HUES6 (cell line): ENCODE data around the gene ALKBH5.

Experiments used
- H3K27ac ChIP-seq: 2 replicates; pipeline ENCODE4 v1.7.0; 2013; ENCODE audit warnings: low read depth, mild to moderate bottlenecking, low read length, inconsistent platforms
- H3K27me3 ChIP-seq: 2 replicates; pipeline ENCODE4 v1.6.1; 2013; ENCODE audit warnings: low read length; ENCODE audit not compliant: control insufficient read depth, insufficient read depth
- H3K36me3 ChIP-seq: 2 replicates; pipeline ENCODE4 v1.6.1; 2013; ENCODE audit warnings: low read length; ENCODE audit not compliant: control insufficient read depth, insufficient read depth
- H3K4me1 ChIP-seq: 2 replicates; pipeline ENCODE4 v1.6.1; 2013; ENCODE audit warnings: low read length; ENCODE audit not compliant: control insufficient read depth, insufficient read depth
- H3K4me3 ChIP-seq: 2 replicates; pipeline ENCODE4 v1.5.1; 2013; ENCODE audit warnings: low read depth, low read length
- H3K9ac ChIP-seq: one replicate; pipeline ENCODE4 v1.6.1; 2013; ENCODE audit warnings: mild to moderate bottlenecking, low read length
- H3K9me3 ChIP-seq: 2 replicates; pipeline ENCODE4 v1.6.1; 2013; ENCODE audit warnings: low read depth, low read length; ENCODE audit not compliant: control insufficient read depth, insufficient read depth

ALKBH5 gene

DNA sequence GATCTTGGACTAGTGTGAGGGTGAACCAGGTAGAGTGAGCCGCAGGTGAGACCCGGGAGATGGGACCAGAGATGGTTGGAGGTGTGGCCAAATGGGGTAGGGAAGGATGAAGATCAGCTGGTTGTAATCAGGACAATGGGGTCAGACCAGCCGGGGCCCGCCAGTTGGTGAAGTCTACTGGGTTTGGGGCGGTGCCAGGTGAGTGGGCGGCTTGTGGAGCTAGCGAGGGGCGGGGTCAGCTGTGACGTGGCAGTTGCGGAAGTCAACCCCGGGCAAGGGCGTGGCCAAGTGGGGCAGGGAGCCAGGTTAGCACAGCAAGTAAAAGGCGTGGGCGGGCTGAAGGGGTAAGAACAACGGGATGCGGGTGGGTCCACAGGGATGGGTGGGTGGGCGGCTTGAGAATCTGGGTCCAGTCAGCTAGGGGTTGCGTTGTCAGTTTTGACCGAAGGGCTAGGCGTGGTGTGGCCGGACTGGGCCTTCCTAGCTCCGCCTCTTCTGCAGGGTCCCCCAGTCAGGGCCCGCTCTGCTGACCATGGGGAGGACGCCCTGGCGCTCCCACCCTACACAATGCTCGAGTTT is 25.5 kb upstream of the ALKBH5 start:
- Histone ChIP-seq H3K27ac (no peak overlapping the region), H3K36me3 (no peaks in the 10 kb centered on the region), H3K4me1 (peaks cover 8% of the 10 kb centered on the region; the same call in 1 of the 2 replicates), H3K9me3 (no peaks in the 10 kb centered on the region), H3K9ac (peak overlapping the region; percentile 47), H3K27me3 (no peaks in the 10 kb centered on the region), H3K4me3 (peak overlapping the region; percentile 72)

- Histone ChIP-seq H3K4me1 (peaks cover 7% of the 10 kb centered on the region; the same call in 1 of the 2 replicates), H3K27ac (no peak overlapping the region), H3K9ac (no peak overlapping the region), H3K36me3 (no peaks in the 10 kb centered on the region), H3K9me3 (no peaks in the 10 kb centered on the region), H3K27me3 (no peaks in the 10 kb centered on the region), H3K4me3 (no peak overlapping the region)
These were observed 24.0 kb upstream of the ALKBH5 start for GRCh38 chr17:18159551-18160120.

GRCh38 chr17:18160128-18160856 is 23.3 kb upstream of the ALKBH5 start:
- Histone ChIP-seq H3K9ac (no peak overlapping the region), H3K27me3 (no peaks in the 10 kb centered on the region), H3K9me3 (no peaks in the 10 kb centered on the region), H3K4me3 (no peak overlapping the region), H3K27ac (no peak overlapping the region), H3K4me1 (peaks cover 7% of the 10 kb centered on the region; the same call in 1 of the 2 replicates), H3K36me3 (no peaks in the 10 kb centered on the region)

DNA sequence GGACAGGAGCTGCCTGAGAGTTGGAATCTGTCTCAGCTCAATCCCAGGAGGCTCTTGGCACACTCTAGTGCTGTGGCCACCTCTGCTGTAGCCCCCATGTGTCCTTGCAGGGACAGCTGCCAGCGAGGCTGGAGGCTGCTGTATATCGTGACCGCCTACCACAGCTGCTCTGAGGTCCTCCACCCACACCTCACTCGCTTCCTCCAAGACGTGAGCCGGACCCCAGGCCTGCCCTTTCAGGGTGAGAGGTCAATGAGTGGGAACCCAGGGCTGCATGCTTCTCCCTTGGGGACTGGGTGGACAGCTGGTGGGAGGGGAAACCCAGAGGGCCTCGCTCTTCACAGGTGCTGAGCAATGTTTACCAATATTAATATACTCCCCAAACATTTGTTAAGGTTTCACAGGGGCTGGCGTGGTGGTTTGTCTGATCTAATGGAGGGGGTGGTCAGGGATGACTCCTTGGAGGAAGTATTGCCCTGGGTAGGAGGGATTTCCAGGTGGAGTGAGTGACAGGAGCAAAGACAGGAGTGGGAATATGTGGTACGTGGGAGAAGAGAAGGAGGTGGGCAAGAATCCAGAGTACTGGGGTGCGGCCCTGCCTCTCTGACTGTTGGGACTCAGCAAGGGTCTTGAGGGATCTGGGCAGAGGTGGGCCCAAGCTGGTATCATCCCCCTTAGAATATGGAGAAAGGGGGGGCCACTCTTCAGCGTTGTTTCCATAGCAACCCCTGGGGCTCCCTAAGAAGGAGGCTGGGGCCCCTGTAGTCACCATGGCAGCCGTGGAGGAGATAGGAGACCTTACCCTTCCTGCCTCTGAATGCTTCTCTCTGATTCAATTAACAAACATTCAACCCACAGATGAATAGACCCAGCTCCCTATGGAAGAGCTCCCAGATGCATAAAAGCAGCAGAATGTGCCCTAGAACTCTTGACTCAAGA is 22.2 kb upstream of the ALKBH5 start:
- Histone ChIP-seq H3K27ac (no peak overlapping the region), H3K9ac (no peak overlapping the region)

GRCh38 chr17:18163547-18163946 is 20.1 kb upstream of the ALKBH5 start:
- Histone ChIP-seq H3K36me3 (no peaks in the 10 kb centered on the region), H3K9me3 (no peaks in the 10 kb centered on the region), H3K9ac (no peak overlapping the region), H3K27ac (no peak overlapping the region), H3K4me1 (peaks cover 5% of the 10 kb centered on the region; the same call in 1 of the 2 replicates), H3K4me3 (no peak overlapping the region), H3K27me3 (no peaks in the 10 kb centered on the region)

More for the DNA sequence above, 22.2 kb upstream of the ALKBH5 start:
- Histone ChIP-seq H3K27me3 (no peaks in the 10 kb centered on the region), H3K9me3 (no peaks in the 10 kb centered on the region), H3K4me1 (peaks cover 7% of the 10 kb centered on the region; the same call in 1 of the 2 replicates), H3K4me3 (no peak overlapping the region), H3K36me3 (no peaks in the 10 kb centered on the region)

GRCh38 chr17:18166894-18167293 is 16.7 kb upstream of the ALKBH5 start:
- H3K27ac ChIP-seq: no peak overlapping the region
- peaks cover 5% of the 10 kb centered on the region; the same call in 1 of the 2 replicates for H3K4me1 ChIP-seq
- H3K9me3 ChIP-seq: no peaks in the 10 kb centered on the region
- no peaks in the 10 kb centered on the region for H3K27me3 ChIP-seq
- H3K9ac ChIP-seq: no peak overlapping the region
- no peaks in the 10 kb centered on the region for H3K36me3 ChIP-seq
- H3K4me3 ChIP-seq: no peak overlapping the region

DNA sequence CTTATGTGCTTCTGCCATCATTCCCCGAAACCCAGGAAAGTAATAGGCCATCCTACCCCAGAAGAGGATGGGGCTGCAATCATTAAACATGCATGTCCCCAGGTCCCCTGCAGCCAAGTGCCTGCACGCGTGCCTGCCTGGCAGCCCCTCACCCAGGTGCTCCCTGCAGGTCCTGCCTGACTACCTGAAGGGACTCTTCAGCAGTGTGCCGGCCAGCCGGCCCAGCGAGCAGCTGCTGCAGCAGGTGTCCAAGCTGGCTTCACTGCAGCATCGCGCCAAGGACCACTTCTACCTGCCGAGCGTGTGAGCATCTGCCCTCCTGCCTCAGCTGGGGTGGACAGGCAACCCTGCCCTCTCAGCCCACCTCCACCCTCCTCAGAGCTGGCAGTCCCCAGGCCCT is 16.2 kb upstream of the ALKBH5 start:
- peaks cover 5% of the 10 kb centered on the region; the same call in 1 of the 2 replicates for H3K4me1 ChIP-seq
- H3K27ac ChIP-seq: no peak overlapping the region
- H3K27me3 ChIP-seq: no peaks in the 10 kb centered on the region

GRCh38 chr17:18172531-18173278 is 10.9 kb upstream of the ALKBH5 start:
- H3K9ac ChIP-seq: no peak overlapping the region
- H3K4me1 ChIP-seq: no peaks in the 10 kb centered on the region
- no peaks in the 10 kb centered on the region for H3K36me3 ChIP-seq
- H3K27ac ChIP-seq: no peak overlapping the region
- no peaks in the 10 kb centered on the region for H3K9me3 ChIP-seq
- no peak overlapping the region for H3K4me3 ChIP-seq
- H3K27me3 ChIP-seq: no peaks in the 10 kb centered on the region; the same call in 1 of the 2 replicates

More for the DNA sequence above, 16.2 kb upstream of the ALKBH5 start:
- Histone ChIP-seq H3K4me3 (no peak overlapping the region), H3K9ac (no peak overlapping the region), H3K9me3 (no peaks in the 10 kb centered on the region), H3K36me3 (no peaks in the 10 kb centered on the region)

- Histone ChIP-seq H3K27me3 (no peaks in the 10 kb centered on the region; the same call in 1 of the 2 replicates), H3K9ac (no peak overlapping the region)
These were observed 9.9 kb upstream of the ALKBH5 start for GRCh38 chr17:18173740-18174139.

DNA sequence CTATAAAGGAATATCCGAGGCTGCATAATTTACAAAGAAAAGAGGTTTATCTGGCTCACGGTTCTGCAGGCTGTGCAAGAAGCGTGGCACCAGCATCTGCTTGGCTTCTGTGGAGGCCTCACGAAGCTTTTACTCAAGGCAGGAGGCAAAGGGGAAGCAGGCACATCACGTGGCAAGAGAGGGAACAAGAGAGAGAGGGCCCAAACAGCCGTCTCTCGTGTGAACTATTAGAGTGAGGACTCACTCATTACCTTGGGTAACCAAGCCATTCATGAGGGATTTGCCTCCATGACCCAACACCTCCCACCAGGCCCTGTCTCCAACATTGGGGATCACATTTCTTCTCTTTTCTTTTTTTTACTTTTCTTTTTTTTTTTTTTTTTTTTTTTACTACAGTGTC is 7.5 kb upstream of the ALKBH5 start:
- no peak overlapping the region for H3K9ac ChIP-seq

More at GRCh38 chr17:18173740-18174139, 9.9 kb upstream of the ALKBH5 start:
- H3K27ac ChIP-seq: no peak overlapping the region
- H3K36me3 ChIP-seq: no peaks in the 10 kb centered on the region
- H3K9me3 ChIP-seq: no peaks in the 10 kb centered on the region
- no peaks in the 10 kb centered on the region for H3K4me1 ChIP-seq
- no peak overlapping the region for H3K4me3 ChIP-seq

More for the DNA sequence above, 7.5 kb upstream of the ALKBH5 start:
- H3K27me3 ChIP-seq: no peaks in the 10 kb centered on the region; the same call in 1 of the 2 replicates
- H3K4me3 ChIP-seq: no peak overlapping the region
- H3K4me1 ChIP-seq: 0 out of 2 replicates have a peak, but pooled peaks cover 2% of the 10 kb centered on the region
- no peak overlapping the region for H3K27ac ChIP-seq
- H3K36me3 ChIP-seq: no peaks in the 10 kb centered on the region
- no peaks in the 10 kb centered on the region for H3K9me3 ChIP-seq
